Measurements from ENCODE around the gene ADA.
"Not testable (repeated sequence)": the region's sequence is repeated elsewhere in the genome, so short reads cannot be mapped to it uniquely, and the experiment has no call there.

ADA gene

GRCh38 chr20:44651684-44652423 is at the start of gene ADA:
Gene ADA, minus strand, starts transcription at chr20:44651699. Its CDS starts 92 bp downstream, at chr20:44651607.
- DNase-seq: no peak

DNA sequence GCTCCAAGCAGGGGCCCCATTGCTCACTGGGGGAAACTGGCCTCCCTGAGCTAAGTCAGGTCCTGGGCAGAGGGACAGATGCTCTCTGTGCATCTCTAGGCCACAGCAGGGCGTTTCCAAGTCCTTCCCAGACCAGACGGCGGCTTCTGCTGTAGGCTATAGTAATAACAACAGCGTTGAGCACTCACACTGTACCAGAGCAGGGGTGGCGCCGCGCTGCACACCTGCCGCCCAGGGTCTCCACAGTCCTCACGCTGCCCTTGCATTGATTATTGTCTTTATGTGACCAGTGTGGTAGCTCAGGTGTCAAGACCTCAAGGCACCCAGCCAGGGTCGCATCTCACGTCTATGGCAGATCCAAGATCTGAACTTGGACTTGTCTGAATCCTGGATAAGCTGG is 48.8 kb upstream of the ADA start:
- DNase-seq: no peak

DNA sequence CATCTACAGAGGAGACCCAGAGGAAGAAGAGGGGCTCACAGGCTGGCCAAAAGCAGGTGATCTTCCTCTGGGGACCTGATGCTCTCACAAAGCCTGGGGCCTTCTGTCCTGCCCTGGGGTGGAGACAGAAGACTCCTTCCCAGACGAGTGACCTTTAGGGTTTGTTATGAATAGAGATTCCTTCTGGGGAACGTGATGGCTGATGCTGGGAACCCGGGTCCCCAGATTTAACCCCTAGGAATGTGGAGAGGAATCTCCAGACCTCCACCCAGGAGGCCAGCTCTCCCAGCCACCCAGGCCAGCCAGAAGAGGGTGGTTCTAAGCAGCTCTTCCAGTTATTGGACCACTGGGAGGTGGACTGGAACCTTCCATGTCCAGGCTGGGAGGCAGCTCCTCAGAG is 46.9 kb upstream of the ADA start:
- DNase-seq: no peak

DNA sequence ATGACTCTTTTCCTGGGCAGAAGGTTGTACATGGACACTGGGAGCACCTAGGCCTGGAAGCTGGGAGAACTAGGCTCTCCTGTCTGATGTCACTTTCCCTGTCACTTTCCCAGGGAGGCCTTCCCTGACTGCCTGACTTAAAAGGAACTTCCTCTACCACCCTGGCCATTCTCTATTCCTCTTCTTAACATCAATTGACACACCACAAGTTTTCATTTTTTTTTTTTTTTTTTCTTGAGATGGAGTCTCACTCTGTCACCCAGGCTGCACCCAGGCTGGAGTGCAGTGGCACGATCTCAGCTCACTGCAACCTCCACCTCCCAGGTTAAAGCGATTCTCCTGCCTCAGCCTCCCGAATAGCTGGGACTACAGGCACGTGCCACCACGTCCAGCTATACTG is 45.5 kb upstream of the ADA start:
- not testable (repeated sequence) for DNase-seq

DNA sequence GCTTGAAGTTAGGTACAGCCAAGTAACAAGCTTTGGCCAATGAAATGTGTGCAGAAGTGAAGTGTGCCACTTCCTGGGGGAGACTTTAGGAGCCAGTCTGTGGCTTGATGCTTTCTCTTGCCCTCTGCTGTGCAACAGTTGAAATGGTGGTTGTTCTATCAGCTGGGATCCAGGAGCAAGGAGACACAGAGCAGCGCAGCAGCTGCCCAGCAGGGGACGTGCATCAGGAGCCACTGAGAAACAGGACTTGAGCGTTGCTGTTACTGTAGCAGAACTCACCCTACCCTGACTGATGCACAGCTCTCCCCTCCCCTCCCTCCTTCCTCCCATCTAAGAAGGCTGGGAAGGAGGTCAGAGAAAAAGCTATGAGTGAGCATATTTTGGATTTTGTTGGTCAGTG is 44.8 kb upstream of the ADA start:
- DNase-seq: no peak

- no peak for DNase-seq
These were observed 44.3 kb upstream of the ADA start for GRCh38 chr20:44695674-44696300.

DNA sequence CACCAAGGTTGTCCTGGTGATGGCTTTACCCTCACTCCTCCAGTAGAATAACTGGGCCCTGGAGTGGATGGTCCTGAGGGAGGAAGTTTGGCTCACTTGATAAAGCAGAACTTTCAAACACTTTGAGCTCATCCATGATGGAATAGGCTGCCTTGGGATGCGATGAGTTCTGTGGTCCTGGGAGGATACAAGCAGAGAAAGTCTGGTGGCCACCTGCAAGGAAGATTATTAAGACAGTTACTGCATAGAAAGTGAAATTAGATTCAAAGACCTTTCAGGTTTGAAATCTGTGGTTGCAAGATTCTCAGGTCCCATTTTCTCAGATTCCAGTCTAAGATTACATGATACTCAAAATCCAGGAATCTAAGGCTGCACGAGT is 43.8 kb upstream of the ADA start:
- no peak for DNase-seq

DNA sequence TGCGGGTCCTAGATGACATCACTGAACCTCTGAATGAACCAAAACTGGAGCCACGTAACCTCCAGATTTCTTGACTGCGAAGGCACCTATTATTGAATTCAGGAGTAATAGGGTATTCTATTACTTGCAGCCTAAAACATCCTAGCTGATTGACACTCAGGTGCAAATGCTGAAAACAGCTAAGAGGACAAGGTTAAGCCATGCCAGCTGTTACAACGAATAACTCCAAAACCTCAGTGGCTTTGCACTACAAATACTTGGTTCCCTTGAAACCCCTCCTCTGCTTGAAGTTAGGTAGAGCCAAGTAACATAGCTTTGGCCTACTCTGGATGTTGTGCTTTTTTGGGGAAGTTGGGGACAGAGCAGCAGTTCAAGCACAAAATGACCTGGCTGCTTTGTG is 42.7 kb upstream of the ADA start:
- DNase-seq: no peak

DNA sequence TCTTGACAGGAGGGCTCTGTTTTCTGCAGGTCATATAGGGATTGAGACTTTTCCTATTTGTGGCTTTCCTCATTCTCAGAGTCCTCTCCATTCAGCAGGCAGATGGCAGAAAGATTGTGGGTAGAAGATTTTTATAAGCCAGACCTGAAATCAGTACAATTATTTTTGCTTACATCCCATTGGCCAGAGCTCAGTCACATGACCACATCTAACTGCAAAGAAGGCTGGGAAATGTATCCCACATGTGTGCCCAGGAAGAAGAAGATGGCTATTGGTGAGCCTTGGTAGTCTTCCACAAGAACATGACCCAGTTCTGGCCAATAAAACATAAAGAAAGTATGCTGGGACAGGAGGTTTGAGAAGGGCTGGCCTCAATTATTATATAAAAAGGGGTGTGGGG is 42.1 kb upstream of the ADA start:
- DNase-seq: no peak

GRCh38 chr20:44692932-44693480 is 41.5 kb upstream of the ADA start:
- DNase-seq: no peak

DNA sequence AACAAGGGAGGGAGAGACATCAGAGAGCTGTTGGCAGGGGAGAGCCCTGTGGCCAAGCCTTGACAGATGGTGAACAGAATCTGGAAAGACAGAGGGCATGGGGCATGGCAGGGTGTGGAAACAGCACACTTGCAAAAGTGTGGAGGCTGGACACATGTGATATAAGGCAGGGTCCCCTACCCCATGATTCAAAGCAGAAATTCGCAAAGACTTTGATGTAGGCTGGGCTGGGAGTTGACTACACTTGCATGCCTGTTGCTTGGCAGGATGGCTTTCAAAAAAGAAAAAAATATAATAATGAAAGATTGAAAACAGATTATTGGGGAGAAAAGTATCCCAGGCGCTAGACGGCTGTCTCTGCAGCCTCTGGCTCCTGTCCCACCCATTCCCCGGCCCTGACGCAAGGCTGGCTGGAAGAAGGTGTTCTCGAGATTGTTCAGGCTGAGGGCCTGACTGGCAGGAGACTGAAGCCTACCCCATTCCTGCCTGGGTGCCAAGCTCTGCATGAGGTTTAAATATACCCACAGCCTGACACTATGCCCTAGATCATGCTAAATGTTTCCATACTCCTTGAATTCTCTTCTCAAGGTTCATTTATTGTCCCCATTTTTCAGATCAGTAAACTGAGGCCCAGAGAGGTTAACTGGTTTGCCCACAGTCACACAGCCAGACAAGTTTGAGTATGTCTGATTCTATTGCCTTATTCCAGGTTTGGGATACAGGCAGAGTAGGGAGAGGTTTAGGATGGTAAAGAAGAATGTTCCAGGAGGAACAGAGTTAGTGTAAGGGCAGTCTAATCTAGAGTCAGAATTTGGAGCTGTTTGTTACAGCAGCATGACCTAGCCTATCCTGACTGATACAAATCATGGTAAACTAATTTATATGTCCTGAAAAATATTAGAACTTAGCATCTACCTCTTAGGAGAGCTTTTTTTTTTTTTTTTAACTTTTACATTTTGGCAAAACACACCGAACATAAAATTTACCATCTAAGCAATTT is 40.2 kb upstream of the ADA start:
- no peak for DNase-seq

GRCh38 chr20:44690781-44691423 is 39.4 kb upstream of the ADA start:
- DNase-seq: no peak

GRCh38 chr20:44689809-44690208 is 38.3 kb upstream of the ADA start:
- DNase-seq: no peak

- no peak for DNase-seq
These were observed 36.6 kb upstream of the ADA start for GRCh38 chr20:44688053-44688625.

DNA sequence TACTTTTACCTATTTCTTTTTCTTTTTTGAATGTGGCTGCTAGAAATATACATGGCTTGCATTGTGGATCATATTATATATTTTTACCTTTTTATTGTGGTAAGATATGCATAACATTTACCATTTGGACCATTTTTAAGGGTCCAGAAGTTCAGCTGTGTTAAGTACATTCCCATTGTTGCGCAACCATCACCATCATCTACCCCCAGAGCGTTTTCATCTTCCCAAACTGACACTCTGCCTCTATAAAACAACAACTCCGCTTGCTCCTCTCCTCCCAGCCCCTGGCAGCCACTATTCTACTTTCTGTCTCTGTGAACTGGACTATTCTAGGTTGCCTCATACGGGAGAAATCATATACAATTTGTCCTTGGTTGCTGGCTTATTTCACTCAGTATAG is 35.4 kb upstream of the ADA start:
- DNase-seq: no peak

GRCh38 chr20:44684047-44684967 is 32.8 kb upstream of the ADA start:
- DNase-seq: no peak

DNA sequence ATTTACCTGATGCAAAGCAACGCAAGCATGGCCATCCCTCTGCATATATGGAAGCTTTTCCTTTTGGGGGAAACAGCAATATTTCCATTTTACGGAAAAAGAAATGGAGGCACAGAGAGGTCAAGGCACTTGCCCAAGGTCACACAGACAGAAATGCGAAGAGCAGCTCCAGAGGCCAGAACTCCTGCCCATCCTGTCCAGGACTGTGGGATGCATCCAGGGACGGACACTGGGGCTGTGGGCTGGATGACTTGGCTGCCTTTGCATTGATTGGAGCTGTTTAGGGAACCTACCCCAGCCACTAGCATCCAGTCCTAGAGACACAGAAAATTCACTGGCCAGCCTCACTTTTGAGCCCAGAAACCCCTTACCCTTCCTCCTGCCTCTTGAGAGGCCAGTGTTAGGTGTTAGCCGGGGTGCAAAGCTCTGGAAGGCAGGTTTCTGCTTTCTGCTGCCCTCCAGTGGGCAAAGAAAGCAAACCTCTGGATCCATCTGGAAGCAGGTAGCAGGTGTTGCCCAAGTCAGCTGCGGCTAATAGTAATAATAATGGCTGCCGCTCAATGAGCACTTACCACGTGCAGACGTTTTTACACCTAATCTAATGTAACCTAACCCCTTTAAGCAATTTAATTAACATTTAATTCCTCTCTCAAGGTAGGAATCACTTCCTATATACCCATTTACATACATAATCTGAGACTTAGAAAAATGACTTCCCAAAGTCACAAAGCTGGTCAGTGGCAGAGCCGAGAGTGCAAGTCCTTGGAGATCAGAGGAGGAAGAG is 32.0 kb upstream of the ADA start:
- peak; percentile 46 for DNase-seq

DNA sequence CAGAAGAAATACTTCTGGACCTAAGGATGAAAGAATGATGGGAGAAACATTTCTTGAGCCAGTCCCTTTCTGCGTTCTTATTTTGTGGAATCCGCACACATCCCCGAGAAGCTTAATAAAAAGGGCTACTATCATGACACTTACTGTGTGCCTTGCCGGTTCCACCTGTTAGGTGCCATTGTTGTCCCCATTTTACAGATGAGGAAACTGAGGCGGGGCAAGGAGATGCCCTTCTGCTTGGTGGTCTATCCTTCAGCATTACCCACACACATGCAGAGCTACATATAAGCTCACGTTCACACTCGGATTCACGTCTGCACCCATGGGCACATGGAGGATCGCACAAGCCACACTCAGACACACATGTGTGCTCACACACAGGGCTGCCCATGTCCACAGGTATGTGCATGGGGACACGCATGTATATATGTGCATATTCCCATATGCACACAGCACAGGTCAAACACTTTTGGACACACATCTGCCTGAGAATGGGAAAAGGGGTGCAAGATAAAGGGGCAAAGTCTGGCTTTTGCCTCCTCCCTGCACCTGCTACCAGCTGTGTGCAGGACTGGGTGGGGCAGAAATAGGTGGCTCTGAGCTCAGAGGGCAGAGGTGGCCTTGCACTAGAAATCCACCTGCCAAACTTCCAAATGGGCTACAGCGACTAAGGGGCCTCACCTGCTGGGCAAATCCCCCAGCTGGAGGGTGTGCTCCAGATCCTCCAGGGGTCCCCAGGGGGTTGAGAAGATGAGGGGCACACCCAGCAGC is 30.5 kb upstream of the ADA start:
- DNase-seq: no peak

DNA sequence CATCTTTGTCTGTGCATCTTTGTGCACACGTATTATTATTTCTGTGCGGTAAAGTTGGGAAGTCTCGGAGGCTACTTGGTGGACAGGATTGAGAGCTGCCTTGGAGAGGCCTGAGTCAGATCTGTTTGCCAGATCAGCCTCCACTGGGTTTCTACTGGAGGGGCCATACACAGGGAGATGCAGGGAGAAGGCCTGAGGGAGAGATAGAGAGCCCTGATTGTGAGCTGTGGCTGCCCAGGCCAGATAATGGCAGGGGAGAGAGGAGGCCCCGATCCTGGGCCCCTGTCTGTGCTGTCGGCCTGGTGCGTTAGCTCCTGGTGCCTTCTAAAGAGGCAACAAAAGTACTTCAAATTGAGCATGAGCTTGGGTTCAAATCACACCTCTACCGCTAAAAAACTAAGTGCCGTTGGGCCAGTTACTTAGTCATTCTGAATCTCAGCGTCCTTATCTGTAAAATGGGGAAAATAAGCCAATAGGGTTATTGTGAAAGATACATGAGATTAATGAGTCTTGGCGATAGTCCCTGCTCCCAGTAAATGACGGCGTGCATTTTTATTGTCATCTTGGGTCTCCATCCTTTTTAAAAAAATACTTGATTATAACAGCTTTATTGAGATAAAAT is 27.6 kb upstream of the ADA start:
- DNase-seq: no peak

Measured in NK-92 treated with Interleukin-12 subunit alpha and Interleukin-12 subunit beta, amount 100 ng/mL, for 24 hours (cell line).